ENCODE data around the gene SLC4A5. TPM values are rescaled to one million over a fixed set of nuclear protein-coding genes. Genes with fewer than 3 reads are reported as not detected.

The SLC4A5 gene
- total RNA-seq, 4 donors from 2014 or later, result 18.3 to 94.5 (median 59.8) TPM

GRCh38 chr2:74292751-74293150 is 50.5 kb downstream of the SLC4A5 start:
- Histone ChIP-seq H3K27me3 (no peaks in the 10 kb centered on the region), H3K4me3 (replicated peaks in 1 of 3) (no peak overlapping the region), H3K27ac (peak overlapping the region; percentile 87 to 96 (median 94)), H3K9me3 (no peaks in the 10 kb centered on the region), H3K36me3 (no peaks in the 10 kb centered on the region), H3K4me1 (peaks cover 60 to 67% of the 10 kb centered on the region in 2 donors)
- 68 to 74% methylated on average over 6 of the region's 6 CpGs for WGBS, 2 donors
- TF ChIP-seq CTCF (IDR thresholded peaks at IDR 0.05) (no peak), POLR2A (IDR thresholded peaks at IDR 0.05) (no peak)
- intact Hi-C loops (cut with DNase I), result no loop called here
- DNase-seq, result no peak

GRCh38 chr2:74291886-74292621 is 51.2 kb downstream of the SLC4A5 start:
- intact Hi-C loops (cut with DNase I), result no loop called here
- H3K9me3 ChIP-seq, result no peaks in the 10 kb centered on the region
- peak overlapping the region; percentile 87 to 96 (median 94) for H3K27ac ChIP-seq
- TF ChIP-seq POLR2A (IDR thresholded peaks at IDR 0.05) (no peak), CTCF (IDR thresholded peaks at IDR 0.05) (no peak)
- peak in 1 of 2 donors; percentile 31 for DNase-seq
- no peak overlapping the region for H3K4me3 ChIP-seq (replicated peaks in 1 of 3)
- H3K27me3 ChIP-seq, result no peaks in the 10 kb centered on the region
- 90 to 95% methylated on average over 6 of the region's 6 CpGs for WGBS, 2 donors
- H3K4me1 ChIP-seq, result peaks cover 54 to 60% of the 10 kb centered on the region in 2 donors
- no peaks in the 10 kb centered on the region for H3K36me3 ChIP-seq

GRCh38 chr2:74291218-74291544 is 52.0 kb downstream of the SLC4A5 start:
- Histone ChIP-seq H3K4me1 (peaks cover 53 to 64% of the 10 kb centered on the region in 2 donors), H3K4me3 (replicated peaks in 1 of 3) (no peak overlapping the region), H3K36me3 (no peaks in the 10 kb centered on the region), H3K9me3 (no peaks in the 10 kb centered on the region), H3K27ac (peak overlapping the region; percentile 87 to 96 (median 94)), H3K27me3 (no peaks in the 10 kb centered on the region)
- intact Hi-C loops (cut with DNase I), result no loop called here
- WGBS, 2 donors, result 25 to 33% methylated on average over 1 to 2 of the region's 2 CpGs
- DNase-seq, result no peak
- peak in 1 of 2 donors; percentile 12 for TF ChIP-seq POLR2A (IDR thresholded peaks at IDR 0.05)
- no peak for TF ChIP-seq CTCF (IDR thresholded peaks at IDR 0.05)

GRCh38 chr2:74290466-74291217 is 52.6 kb downstream of the SLC4A5 start:
- intact Hi-C loops (cut with DNase I), result no loop called here
- WGBS, 2 donors, result 19 to 22% methylated on average over 4 of the region's 4 CpGs

More at GRCh38 chr2:74290466-74291217, 52.6 kb downstream of the SLC4A5 start:
- H3K9me3 ChIP-seq, result no peaks in the 10 kb centered on the region
- no peak overlapping the region for H3K4me3 ChIP-seq (replicated peaks in 1 of 3)
- no peaks in the 10 kb centered on the region for H3K27me3 ChIP-seq
- TF ChIP-seq CTCF (IDR thresholded peaks at IDR 0.05), result peak in 4 of 6 experiments; percentile 40 to 91 (median 56)
- TF ChIP-seq POLR2A (IDR thresholded peaks at IDR 0.05), result peak in 1 of 2 donors; percentile 15
- peak; percentile 84 to 87 for DNase-seq
- peak overlapping the region; percentile 87 to 96 (median 94) for H3K27ac ChIP-seq
- peaks cover 56 to 67% of the 10 kb centered on the region in 2 donors for H3K4me1 ChIP-seq
- no peaks in the 10 kb centered on the region for H3K36me3 ChIP-seq

All from thyroid gland (tissue), 4 donors.